HepG2 (cell line): ENCODE results near the gene CCNT2. TPM values are rescaled to one million over a fixed set of nuclear protein-coding genes. Genes with fewer than 3 reads are reported as not detected.
A peak's percentile ranks its signal among the peaks of the same experiment; 100 is the strongest.

Experiments used
- BCL6 ChIP-seq: IDR thresholded peaks from 2 replicates; pipeline ENCODE4 v1.6.1; 2016; ENCODE audit warnings: missing genetic modification reagents, missing compliant biosample characterization
- BCLAF1 ChIP-seq: fragments of 450-650 bp; IDR thresholded peaks from 2 replicates; pipeline ENCODE4 v1.6.1; 2017; ENCODE audit warnings: mild to moderate bottlenecking
- ELF1 ChIP-seq: sonication (generic); formaldehyde crosslinking; IDR thresholded peaks from 2 replicates; pipeline ENCODE4 v1.4.0; 2020; ENCODE audit warnings: missing genetic modification reagents
- EP300 ChIP-seq, 3 experiments: sonication (generic) in 1 of 3; formaldehyde crosslinking in 1 of 3; IDR thresholded peaks; 2 replicates each; pipeline versions ENCODE4 v1.5.1 to v1.6.1; 2011 to 2020; ENCODE audit warnings: low read depth in 2 of 3, low read length in 2 of 3, borderline replicate concordance in 1 of 3, improper control_type of control experiment in 1 of 3, mild to moderate bottlenecking in 1 of 3, missing genetic modification reagents in 1 of 3, moderate library complexity in 1 of 3
- FOSL2 ChIP-seq: sonication (generic); formaldehyde crosslinking; IDR thresholded peaks from 2 replicates; pipeline ENCODE4 v1.4.0; 2020; ENCODE audit warnings: missing genetic modification reagents
- FOXA1 ChIP-seq, 2 experiments: fragments of 450-650 bp in 1 of 2; sonication (generic) in 1 of 2; formaldehyde crosslinking in 1 of 2; IDR thresholded peaks; 2 replicates each; pipeline versions ENCODE4 v1.4.0 to v1.6.1; 2016 to 2020; ENCODE audit warnings: missing genetic modification reagents in 1 of 2
- FOXK1 ChIP-seq: sonication (generic); formaldehyde crosslinking; IDR thresholded peaks from 2 replicates; pipeline ENCODE4 v1.4.0; 2020; ENCODE audit warnings: low read depth, missing genetic modification reagents, borderline replicate concordance
- GATAD1 ChIP-seq: IDR thresholded peaks from 2 replicates; pipeline ENCODE4 v1.6.1; 2016; ENCODE audit warnings: missing genetic modification reagents, missing compliant biosample characterization
- JUNB ChIP-seq: sonication (generic); formaldehyde crosslinking; IDR thresholded peaks from 2 replicates; pipeline ENCODE4 v1.8.0; 2022; ENCODE audit warnings: missing genetic modification reagents, mild to moderate bottlenecking, borderline replicate concordance
- MTA1 ChIP-seq: sonication (generic); formaldehyde crosslinking; IDR thresholded peaks from 2 replicates; pipeline ENCODE4 v1.4.0; 2020; ENCODE audit warnings: missing genetic modification reagents, mild to moderate bottlenecking, borderline replicate concordance
- NFIC ChIP-seq: IDR thresholded peaks from 2 replicates; pipeline ENCODE4 v1.6.1; 2012; ENCODE audit warnings: mild to moderate bottlenecking, low read length, inconsistent platforms
- PHF8 ChIP-seq: sonication (generic); formaldehyde crosslinking; IDR thresholded peaks from 2 replicates; pipeline ENCODE4 v1.5.0; 2020; ENCODE audit warnings: missing genetic modification reagents
- PLSCR1 ChIP-seq: sonication (generic); formaldehyde crosslinking; IDR thresholded peaks from 2 replicates; pipeline ENCODE4 v1.5.0; 2020; ENCODE audit warnings: missing genetic modification reagents, mild to moderate bottlenecking, borderline replicate concordance
- POGK ChIP-seq: sonication (generic); formaldehyde crosslinking; conservative IDR thresholded peaks from 2 replicates; pipeline ENCODE4 v1.8.0; 2022; ENCODE audit warnings: mild to moderate bottlenecking, moderate library complexity, missing genetic modification reagents
- SRSF4 ChIP-seq: fragments of 200-400 bp; formaldehyde crosslinking; IDR thresholded peaks from one replicate; pipeline ENCODE4 v1.6.1; 2018; ENCODE audit warnings: mild to moderate bottlenecking, low read depth, low read length, moderate library complexity; ENCODE audit not compliant: poor library complexity, severe bottlenecking
- STAT5B ChIP-seq: sonication (generic); formaldehyde crosslinking; IDR thresholded peaks from 2 replicates; pipeline ENCODE4 v1.4.0; 2020; ENCODE audit warnings: missing genetic modification reagents
- THRA ChIP-seq: sonication (generic); formaldehyde crosslinking; IDR thresholded peaks from 2 replicates; pipeline ENCODE4 v1.4.0; 2020; ENCODE audit warnings: missing genetic modification reagents, borderline replicate concordance
- YY1 ChIP-seq: IDR thresholded peaks from 2 replicates; pipeline ENCODE4 v1.6.1; 2011; ENCODE audit warnings: low read length, low read depth, moderate library complexity, mild to moderate bottlenecking; ENCODE audit not compliant: insufficient read depth, insufficient replicate concordance
- ZFP1 ChIP-seq: IDR thresholded peaks from 2 replicates; pipeline ENCODE4 v1.6.1; 2016
- ZFP41 ChIP-seq: sonication (generic); formaldehyde crosslinking; IDR thresholded peaks from 2 replicates; pipeline ENCODE4 v1.4.0; 2020; ENCODE audit warnings: mild to moderate bottlenecking, missing genetic modification reagents, borderline replicate concordance
- ZIK1 ChIP-seq: sonication (generic); formaldehyde crosslinking; IDR thresholded peaks from 2 replicates; pipeline ENCODE4 v1.5.0; 2020; ENCODE audit warnings: mild to moderate bottlenecking, low read depth, missing genetic modification reagents, borderline replicate concordance
- ZNF24 ChIP-seq: fragments of 450-650 bp; IDR thresholded peaks from 2 replicates; pipeline ENCODE4 v1.6.1; 2017; ENCODE audit warnings: antibody characterized with exemption, mild to moderate bottlenecking
- ZNF3 ChIP-seq: IDR thresholded peaks from 2 replicates; pipeline ENCODE4 v1.7.0; 2017; ENCODE audit warnings: inconsistent platforms
- ZNF317 ChIP-seq: sonication (generic); formaldehyde crosslinking; IDR thresholded peaks from 2 replicates; pipeline ENCODE4 v1.5.0; 2020; ENCODE audit warnings: mild to moderate bottlenecking, missing genetic modification reagents
- ZNF709 ChIP-seq: sonication (generic); formaldehyde crosslinking; IDR thresholded peaks from 2 replicates; pipeline ENCODE4 v1.5.0; 2020; ENCODE audit warnings: mild to moderate bottlenecking, missing genetic modification reagents
- polyA plus RNA-seq, 8 experiments: library from polyadenylated mRNA; depleted of rRNA in 3 of 8; stranded (reverse) in 7 of 8; unstranded in 1 of 8; fragments of >200 nt; fragmentation: Illumina TruSeq in 4 of 8; extraction: Trizol in 4 of 8; gene quantifications; 2 replicates each; pipeline versions ENCODE4 v1.2.1 to v1.2.3, GENCODE V29; 2011 to 2016; ENCODE audit warnings: low read depth in 4 of 8, missing spikeins in 1 of 8, mixed read lengths in 1 of 8; ENCODE audit not compliant: insufficient read depth in 1 of 8
- total RNA-seq, 5 experiments: library from RNA; depleted of rRNA; stranded (reverse); fragments of >200 nt; fragmentation: Illumina TruSeq; extraction: Trizol; gene quantifications; 2 replicates each; pipeline ENCODE4 v1.2.3, GENCODE V29; 2016; ENCODE audit warnings: low read depth in 1 of 5

Gene CCNT2
- total and polyA plus RNA-seq, 2 of the 13 experiments (the other 11 are each of a cell fraction or from before 2014, with no cell fraction given) = 22.1 to 34.4 TPM

- no peak for TF ChIP-seq POGK
- TF ChIP-seq ZFP1 = no peak
- TF ChIP-seq SRSF4 = no peak
- TF ChIP-seq MTA1 (CRISPR knock-in tag) = no peak
- no peak for TF ChIP-seq STAT5B (CRISPR knock-in tag)
- no peak for TF ChIP-seq BCL6
- no peak for TF ChIP-seq ZNF3 (CRISPR knock-in tag)
- TF ChIP-seq ZNF317 (CRISPR knock-in tag) = no peak; the same call in 1 of the 2 replicates
- TF ChIP-seq ZIK1 (CRISPR knock-in tag) = no peak
- no peak for TF ChIP-seq PHF8 (CRISPR knock-in tag)
- TF ChIP-seq YY1 = peak; percentile 50
- TF ChIP-seq PLSCR1 (CRISPR knock-in tag) = no peak
- TF ChIP-seq ELF1 = no peak
- no peak for TF ChIP-seq FOXA1 (IDR thresholded peaks at IDR 0.05)
- TF ChIP-seq FOXA1 (CRISPR knock-in tag; IDR thresholded peaks at IDR 0.05) = no peak
- TF ChIP-seq GATAD1 (CRISPR knock-in tag) = no peak
- no peak for TF ChIP-seq THRA
- no peak for TF ChIP-seq ZNF709 (CRISPR knock-in tag)
- TF ChIP-seq ZFP41 (CRISPR knock-in tag) = no peak
- TF ChIP-seq ZNF24 = no peak
- TF ChIP-seq FOSL2 (CRISPR knock-in tag) = peak; percentile 11; the same call in 1 of the 2 replicates
- TF ChIP-seq FOXK1 = no peak
- no peak for TF ChIP-seq EP300 (IDR thresholded peaks at IDR 0.05; ENCODE audit: low read depth in 2 of 2, low read length in 2 of 2)
- no peak for TF ChIP-seq EP300 (CRISPR knock-in tag; IDR thresholded peaks at IDR 0.05; ENCODE audit: borderline replicate concordance)
- TF ChIP-seq NFIC = no peak
- TF ChIP-seq JUNB (CRISPR knock-in tag) = no peak
- TF ChIP-seq BCLAF1 = no peak
Measured at GRCh38 chr2:134917360-134917865, 1.2 kb upstream of the CCNT2 start (continued).
